ENCODE measurements around the gene CREB3. TPM values are rescaled to one million over a fixed set of nuclear protein-coding genes. Genes with fewer than 3 reads are reported as not detected.

CREB3 gene
- total RNA-seq, 1 experiment from 2014 or later, result 29.1 TPM

- Histone ChIP-seq H3K36me3 (ENCODE audit: insufficient read depth, low read length, poor library complexity, severe bottlenecking) (no peaks in the 10 kb centered on the region), H3K4me3 (ENCODE audit: low read depth, low read length, poor library complexity, severe bottlenecking) (no peak overlapping the region), H3K27me3 (replicated peaks; ENCODE audit: insufficient read depth, low read depth, low read length, poor library complexity) (no peaks in the 10 kb centered on the region), H3K4me1 (ENCODE audit: insufficient read depth, low read length, poor library complexity, severe bottlenecking) (peaks cover 10% of the 10 kb centered on the region), H3K9me3 (ENCODE audit: low read depth, low read length, poor library complexity, severe bottlenecking) (no peaks in the 10 kb centered on the region), H3K27ac (ENCODE audit: low read depth, low read length, poor library complexity, severe bottlenecking) (no peak overlapping the region)
- ChIA-PET CTCF (interaction anchor here (2.0 kb wide), 1 partner anchor 18 kb away, joined by 8 read pairs; no protein-coding TSS in a partner anchor), POLR2A (ENCODE audit: low non-redundant PET) (no interaction called here)
- no peak for DNase-seq (ENCODE audit: low spot score)
- TF ChIP-seq EZH2 (IDR thresholded peaks at IDR 0.05; ENCODE audit: borderline replicate concordance, low read depth, low read length, poor library complexity, severe bottlenecking) (no peak), CTCF (conservative IDR thresholded peaks at IDR 0.05; ENCODE audit: low read depth, low read length) (no peak)
- intact Hi-C loops (cut with micrococcal nuclease; ENCODE audit: unreplicated experiment), result no loop called here
- no TSS peak for BruUV-seq (replicated peaks)
Measured at GRCh38 chr9:35771943-35772342, 39.5 kb downstream of the CREB3 start.

GRCh38 chr9:35774907-35775635 is 42.6 kb downstream of the CREB3 start:
- intact Hi-C loops (cut with micrococcal nuclease; ENCODE audit: unreplicated experiment), result loop anchor here (5.0 kb wide), 1 partner anchor 38 kb away; no protein-coding TSS in a partner anchor
- Histone ChIP-seq H3K4me3 (ENCODE audit: low read depth, low read length, poor library complexity, severe bottlenecking) (no peak overlapping the region), H3K9me3 (ENCODE audit: low read depth, low read length, poor library complexity, severe bottlenecking) (no peaks in the 10 kb centered on the region), H3K27ac (ENCODE audit: low read depth, low read length, poor library complexity, severe bottlenecking) (no peak overlapping the region), H3K4me1 (ENCODE audit: insufficient read depth, low read length, poor library complexity, severe bottlenecking) (peaks cover 10% of the 10 kb centered on the region), H3K27me3 (replicated peaks; ENCODE audit: insufficient read depth, low read depth, low read length, poor library complexity) (no peaks in the 10 kb centered on the region), H3K36me3 (ENCODE audit: insufficient read depth, low read length, poor library complexity, severe bottlenecking) (no peaks in the 10 kb centered on the region)
- no peak for DNase-seq (ENCODE audit: low spot score)
- POLR2A ChIA-PET (ENCODE audit: low non-redundant PET), result no interaction called here
- TF ChIP-seq CTCF (conservative IDR thresholded peaks at IDR 0.05; ENCODE audit: low read depth, low read length), result no peak
- no peak for TF ChIP-seq EZH2 (IDR thresholded peaks at IDR 0.05; ENCODE audit: borderline replicate concordance, low read depth, low read length, poor library complexity, severe bottlenecking)
- BruUV-seq (replicated peaks), result no TSS peak
- CTCF ChIA-PET, result interaction anchor here (0.7 to 1.1 kb wide), 3 partner anchors 13 to 19 kb away, joined by 3 to 4 read pairs (median 4); no protein-coding TSS in a partner anchor

- H3K36me3 ChIP-seq (ENCODE audit: insufficient read depth, low read length, poor library complexity, severe bottlenecking), result no peaks in the 10 kb centered on the region
- no TSS peak for BruUV-seq (replicated peaks)
- ChIA-PET POLR2A (ENCODE audit: low non-redundant PET) (no interaction called here), CTCF (interaction anchor here (1.0 to 1.1 kb wide), 2 partner anchors 12 to 14 kb away, joined by 4 read pairs; no protein-coding TSS in a partner anchor)
- no peaks in the 10 kb centered on the region for H3K27me3 ChIP-seq (replicated peaks; ENCODE audit: insufficient read depth, low read depth, low read length, poor library complexity)
- no peak overlapping the region for H3K4me3 ChIP-seq (ENCODE audit: low read depth, low read length, poor library complexity, severe bottlenecking)
- no peak for DNase-seq (ENCODE audit: low spot score)
- peaks cover 10% of the 10 kb centered on the region for H3K4me1 ChIP-seq (ENCODE audit: insufficient read depth, low read length, poor library complexity, severe bottlenecking)
- no peak for TF ChIP-seq CTCF (conservative IDR thresholded peaks at IDR 0.05; ENCODE audit: low read depth, low read length)
- no peak for TF ChIP-seq EZH2 (IDR thresholded peaks at IDR 0.05; ENCODE audit: borderline replicate concordance, low read depth, low read length, poor library complexity, severe bottlenecking)
- intact Hi-C loops (cut with micrococcal nuclease; ENCODE audit: unreplicated experiment), result loop anchor here (5.0 kb wide), 1 partner anchor 39 kb away; no protein-coding TSS in a partner anchor
- no peaks in the 10 kb centered on the region for H3K9me3 ChIP-seq (ENCODE audit: low read depth, low read length, poor library complexity, severe bottlenecking)
- H3K27ac ChIP-seq (ENCODE audit: low read depth, low read length, poor library complexity, severe bottlenecking), result no peak overlapping the region
Measured at GRCh38 chr9:35776018-35776417, 43.6 kb downstream of the CREB3 start.
